ENCODE measurements around the gene AUP1. TPM values are rescaled to one million over a fixed set of nuclear protein-coding genes. Genes with fewer than 3 reads are reported as not detected.

The AUP1 gene
- total RNA-seq, 4 donors from 2014 or later: 96.9 to 109 (median 102) TPM

DNA sequence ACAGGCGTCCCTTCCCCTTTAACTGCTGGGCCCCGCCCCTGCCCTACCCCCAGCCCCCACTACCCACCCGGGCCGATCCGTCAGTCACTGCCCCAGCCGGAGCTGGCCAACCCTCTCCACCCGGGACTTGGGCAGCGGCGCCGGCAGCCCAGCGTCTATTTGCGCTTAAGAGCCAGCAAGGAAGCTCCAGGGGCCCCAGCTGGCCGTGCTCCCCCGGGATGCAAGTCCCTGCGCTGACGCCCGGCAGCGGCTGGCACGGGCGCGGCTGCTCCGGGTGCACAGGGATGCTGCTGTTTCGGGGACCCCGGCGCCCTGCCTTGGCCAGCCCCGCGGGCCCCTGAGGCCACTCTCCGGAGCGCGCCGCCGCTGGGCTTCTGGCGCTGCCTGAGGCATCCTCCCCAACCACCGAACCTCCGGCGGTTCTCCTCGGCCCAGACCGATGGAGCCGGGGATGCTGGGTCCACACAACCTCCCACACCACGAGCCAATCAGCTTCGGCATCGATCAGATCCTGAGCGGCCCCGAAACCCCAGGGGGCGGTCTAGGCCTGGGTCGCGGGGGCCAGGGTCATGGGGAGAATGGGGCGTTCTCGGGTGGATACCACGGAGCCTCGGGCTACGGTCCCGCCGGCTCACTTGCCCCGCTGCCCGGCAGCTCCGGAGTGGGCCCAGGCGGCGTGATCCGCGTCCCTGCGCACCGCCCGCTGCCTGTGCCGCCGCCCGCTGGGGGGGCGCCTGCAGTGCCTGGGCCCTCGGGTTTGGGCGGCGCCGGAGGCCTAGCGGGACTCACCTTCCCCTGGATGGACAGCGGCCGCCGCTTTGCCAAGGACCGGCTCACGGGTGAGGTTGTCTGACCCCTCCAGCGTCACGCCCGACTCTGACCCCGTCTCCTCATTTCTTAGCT is 14.9 kb downstream of the AUP1 start, which contains the start of gene TLX2:
TLX2 (plus strand) TSS at position 83 of the 903 bp plus-strand sequence; CDS start at position 440, 357 bp downstream.
- TF ChIP-seq, protein P1, sequence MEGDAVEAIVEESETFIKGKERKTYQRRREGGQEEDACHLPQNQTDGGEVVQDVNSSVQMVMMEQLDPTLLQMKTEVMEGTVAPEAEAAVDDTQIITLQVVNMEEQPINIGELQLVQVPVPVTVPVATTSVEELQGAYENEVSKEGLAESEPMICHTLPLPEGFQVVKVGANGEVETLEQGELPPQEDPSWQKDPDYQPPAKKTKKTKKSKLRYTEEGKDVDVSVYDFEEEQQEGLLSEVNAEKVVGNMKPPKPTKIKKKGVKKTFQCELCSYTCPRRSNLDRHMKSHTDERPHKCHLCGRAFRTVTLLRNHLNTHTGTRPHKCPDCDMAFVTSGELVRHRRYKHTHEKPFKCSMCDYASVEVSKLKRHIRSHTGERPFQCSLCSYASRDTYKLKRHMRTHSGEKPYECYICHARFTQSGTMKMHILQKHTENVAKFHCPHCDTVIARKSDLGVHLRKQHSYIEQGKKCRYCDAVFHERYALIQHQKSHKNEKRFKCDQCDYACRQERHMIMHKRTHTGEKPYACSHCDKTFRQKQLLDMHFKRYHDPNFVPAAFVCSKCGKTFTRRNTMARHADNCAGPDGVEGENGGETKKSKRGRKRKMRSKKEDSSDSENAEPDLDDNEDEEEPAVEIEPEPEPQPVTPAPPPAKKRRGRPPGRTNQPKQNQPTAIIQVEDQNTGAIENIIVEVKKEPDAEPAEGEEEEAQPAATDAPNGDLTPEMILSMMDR (IDR thresholded peaks at IDR 0.05; ENCODE audit: low read depth): no peak

DNA sequence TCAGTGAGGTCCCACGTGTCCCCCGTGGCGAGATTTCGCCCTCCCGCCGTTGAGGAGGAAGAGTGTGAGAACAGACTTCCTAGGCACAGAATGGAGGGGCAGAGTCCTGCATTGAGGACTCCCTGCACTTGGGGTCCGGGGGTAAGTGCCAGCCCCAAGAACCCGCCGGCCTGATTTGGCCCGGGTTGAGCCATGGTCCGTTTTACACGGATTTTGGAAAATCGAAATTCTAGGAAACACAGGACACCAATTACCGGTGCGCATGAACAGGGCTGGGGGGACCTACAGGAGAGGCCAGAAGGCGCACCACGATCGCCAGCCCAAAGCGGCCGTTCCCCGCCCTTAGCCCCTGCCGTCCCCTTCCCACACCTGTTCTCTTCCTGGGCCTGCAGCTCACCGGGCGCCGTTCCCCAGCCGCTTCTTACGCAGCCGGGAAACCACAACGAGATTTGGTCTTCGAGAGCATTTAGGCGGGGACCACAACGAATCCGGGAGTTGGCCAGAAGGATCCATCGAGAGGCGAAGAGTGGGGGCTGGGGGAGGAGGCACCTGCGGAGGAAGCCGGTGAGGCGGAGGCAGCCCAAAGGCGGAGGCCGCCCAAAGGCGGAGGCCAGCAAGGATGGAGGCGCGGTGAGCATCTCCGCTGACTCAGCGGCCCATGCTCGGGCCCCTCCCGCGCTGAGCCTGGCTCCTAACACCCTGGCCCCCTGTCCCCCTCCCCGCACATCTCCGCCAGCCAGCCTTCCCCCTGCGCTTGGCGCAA is 15.7 kb downstream of the AUP1 start:
- TF ChIP-seq, protein P1 (IDR thresholded peaks at IDR 0.05; ENCODE audit: low read depth): no peak

DNA sequence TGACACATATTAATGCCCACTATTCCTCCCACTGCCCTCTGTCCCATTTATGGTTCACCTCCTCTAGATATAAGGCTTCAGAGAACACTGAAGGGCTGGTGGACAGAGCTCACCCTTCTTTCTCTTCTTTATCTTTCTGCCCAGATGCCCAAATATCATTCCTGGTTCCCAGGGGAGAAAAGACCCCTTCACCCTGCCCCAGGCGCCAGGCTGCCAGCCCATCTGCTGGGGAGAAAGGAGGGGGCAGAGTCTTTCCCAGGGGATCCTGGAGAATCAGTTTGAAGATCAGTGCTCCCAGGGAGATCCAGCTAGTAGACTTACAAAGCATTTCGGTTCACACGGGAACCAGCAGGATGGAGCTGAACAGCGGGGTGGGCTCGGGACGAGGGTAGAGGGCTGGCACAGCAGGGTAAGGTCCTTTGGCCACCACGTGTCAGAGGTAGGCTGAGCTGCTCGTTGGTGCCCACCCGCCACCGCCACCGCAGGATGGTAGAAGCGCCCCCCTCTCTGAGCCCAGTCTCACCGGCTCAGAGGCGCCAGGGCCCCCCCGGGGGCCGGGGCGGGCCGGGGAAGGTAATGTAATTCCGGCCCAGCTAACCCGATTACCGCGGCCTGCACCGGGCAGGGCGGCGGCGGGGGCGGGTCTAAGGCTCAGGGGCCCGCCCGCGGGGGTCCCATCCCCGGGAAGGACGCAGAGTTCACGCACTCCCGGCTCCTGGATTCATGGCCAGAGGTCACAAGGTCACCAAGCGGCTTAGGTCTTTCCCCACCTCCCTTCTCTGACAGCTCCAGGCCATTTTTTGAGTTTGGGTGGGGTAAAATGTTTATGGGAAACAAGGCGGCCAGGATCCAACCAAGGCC is 16.5 kb downstream of the AUP1 start:
- TF ChIP-seq, protein P1 (IDR thresholded peaks at IDR 0.05; ENCODE audit: low read depth): no peak

DNA sequence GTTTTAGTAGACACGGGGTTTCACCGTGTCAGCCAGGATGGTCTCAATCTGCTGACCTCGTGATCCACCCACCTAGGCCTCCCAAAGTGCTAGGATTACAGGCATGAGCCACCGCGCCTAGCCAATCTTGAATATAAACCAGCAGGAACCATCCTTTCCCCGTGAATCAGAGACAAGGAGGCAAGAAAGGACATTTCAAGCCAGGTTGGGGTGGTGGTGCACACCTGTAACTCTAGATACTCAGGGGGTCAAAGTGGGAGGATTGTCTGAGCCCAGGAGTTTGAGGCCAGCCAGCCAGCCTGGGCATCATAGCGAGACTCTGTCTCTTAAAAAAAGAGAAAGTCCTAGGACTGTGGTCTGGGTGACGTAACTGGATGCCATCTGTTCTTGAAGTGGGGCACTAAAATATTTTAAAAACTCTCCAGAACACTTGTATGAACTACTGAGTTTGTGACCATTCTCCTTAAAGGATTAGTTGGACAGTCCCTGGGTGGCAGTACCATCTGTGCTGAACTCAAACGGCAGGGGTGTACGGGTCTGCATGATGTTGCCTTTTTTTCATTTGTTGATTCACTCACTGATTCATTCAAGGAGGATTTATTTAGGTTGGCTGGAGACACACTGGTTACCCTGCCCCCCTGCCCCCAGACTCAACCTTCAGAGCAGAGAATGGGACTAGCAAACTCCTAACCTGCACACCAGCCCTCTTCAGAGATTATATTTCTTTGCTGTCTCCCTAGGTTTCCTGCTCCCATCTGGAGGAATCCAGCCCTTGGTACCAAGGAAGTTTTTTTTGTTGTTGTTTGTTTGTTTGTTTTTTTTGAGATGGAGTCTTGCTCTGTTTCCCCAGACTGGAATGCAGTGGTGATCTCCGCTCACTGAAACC is 18.2 kb downstream of the AUP1 start:
- TF ChIP-seq, protein P1 (IDR thresholded peaks at IDR 0.05; ENCODE audit: low read depth): no peak

DNA sequence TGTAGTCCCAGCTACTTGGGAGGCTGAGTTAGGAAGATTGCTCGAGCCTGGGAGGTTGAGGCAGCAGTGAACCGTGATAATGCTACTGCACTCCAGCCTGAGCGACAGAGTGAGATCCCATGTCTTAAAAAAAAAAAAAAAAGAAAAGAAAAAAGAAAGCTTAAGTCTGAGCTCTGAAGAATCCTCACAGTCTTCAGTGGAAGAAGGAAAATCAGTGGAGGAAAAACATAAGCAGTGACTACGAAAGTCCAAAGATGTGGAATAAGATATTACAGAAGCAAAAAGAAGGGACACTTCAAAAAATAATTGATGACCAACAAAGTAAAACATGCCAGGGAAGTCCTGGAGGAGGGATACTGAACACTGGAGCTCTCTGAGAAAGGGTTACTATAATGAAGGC is 19.2 kb downstream of the AUP1 start:
- TF ChIP-seq, protein P1 (IDR thresholded peaks at IDR 0.05; ENCODE audit: low read depth): no peak

DNA sequence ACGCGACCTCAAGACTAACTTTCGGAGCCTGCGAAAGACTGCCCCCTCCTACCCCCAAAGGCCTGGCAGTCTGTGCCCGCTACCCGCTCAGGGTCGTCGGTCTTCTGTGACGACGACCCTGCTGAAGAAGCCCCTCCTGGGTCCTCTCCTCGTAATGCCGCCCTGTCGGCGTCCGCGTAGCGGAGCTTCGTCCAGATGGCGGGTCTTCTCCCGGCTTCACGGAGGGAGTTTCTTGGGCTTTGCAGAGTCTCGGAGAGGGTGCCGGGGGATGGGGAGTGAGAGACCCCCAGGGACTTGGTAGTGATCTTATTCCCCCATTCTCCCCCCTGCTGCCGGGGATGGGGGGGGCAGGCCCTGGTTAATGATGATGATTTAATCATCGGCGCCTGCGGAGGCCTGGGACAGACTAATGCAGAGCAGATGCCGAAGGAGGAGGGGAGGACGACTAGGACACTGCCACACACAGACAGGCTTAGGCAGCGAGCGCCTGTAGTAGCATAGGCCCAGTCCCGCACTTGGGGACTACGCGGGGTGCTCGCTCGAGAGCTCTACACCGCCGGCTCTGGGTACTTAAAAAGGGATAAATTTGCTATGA is 21.5 kb downstream of the AUP1 start:
- TF ChIP-seq, protein P1 (IDR thresholded peaks at IDR 0.05; ENCODE audit: low read depth): no peak
